ENCODE results near the gene SAMSN1.
"Not testable (repeated sequence)": the region's sequence is repeated elsewhere in the genome, so short reads cannot be mapped to it uniquely, and the experiment has no call there.

DNA sequence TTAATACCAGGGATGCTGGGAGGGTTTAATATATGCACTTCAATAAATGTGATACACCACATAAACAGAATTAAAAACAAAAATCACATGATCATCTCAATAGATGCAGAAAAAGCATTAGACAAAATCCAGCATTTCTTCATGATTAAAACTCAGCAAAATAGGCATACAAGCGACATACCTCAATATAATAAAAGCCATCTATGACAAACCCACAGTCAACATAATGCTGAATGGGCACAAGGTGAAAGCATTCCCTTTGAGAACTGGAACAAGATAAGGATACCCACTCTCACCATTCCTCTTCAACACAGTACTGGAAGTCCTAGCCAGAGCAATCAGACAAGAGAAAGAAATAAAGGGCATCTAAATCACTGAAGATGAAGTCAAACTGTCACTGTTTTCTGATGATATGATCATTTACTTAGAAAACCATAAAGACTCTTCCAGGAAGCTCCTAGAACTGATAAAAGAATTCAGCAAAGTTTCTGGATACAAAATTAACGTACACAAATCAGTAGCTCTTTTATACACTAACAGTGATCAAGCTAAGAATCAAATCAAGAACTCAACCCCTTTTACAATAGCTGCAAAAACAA is 39.2 kb downstream of the SAMSN1 start:
- TF ChIP-seq CTCF, POLR2A, POLR2AphosphoS5 (IDR thresholded peaks at IDR 0.05): not testable (repeated sequence)
